ENCODE results near the gene CLRN3. TPM values are rescaled to one million over a fixed set of nuclear protein-coding genes. Genes with fewer than 3 reads are reported as not detected.

Gene CLRN3
- polyA plus RNA-seq, 2 of the 4 experiments (the other 2 are of a cell fraction), result 0.08 TPM; not detected in 1

- CTCF ChIA-PET, result interaction anchor here (0.6 to 3.2 kb wide), 6 partner anchors 10 to 143 kb away, joined by 3 to 12 read pairs (median 4); partner anchors contain the start of gene PTPRE
- Histone ChIP-seq H3K9me3 (no peaks in the 10 kb centered on the region), H3K4me1 (peaks cover 25% of the 10 kb centered on the region), H3K4me2 (no peak overlapping the region), H3K27ac (0 out of 6 replicates have a peak overlapping the region, but pooled peaks of 1 of the 2 experiments have one; percentile 27), H3K4me3 (no peak overlapping the region)
- no peak for TF ChIP-seq CHD2 (IDR thresholded peaks at IDR 0.05; ENCODE audit: low read length, partially characterized antibody)
- no peak for TF ChIP-seq JUNB (IDR thresholded peaks at IDR 0.05)
- no peak for TF ChIP-seq FOSL2 (IDR thresholded peaks at IDR 0.05)
- TF ChIP-seq FOSL2 (CRISPR knock-in tag; IDR thresholded peaks at IDR 0.05), result no peak
- TF ChIP-seq, protein P1, sequence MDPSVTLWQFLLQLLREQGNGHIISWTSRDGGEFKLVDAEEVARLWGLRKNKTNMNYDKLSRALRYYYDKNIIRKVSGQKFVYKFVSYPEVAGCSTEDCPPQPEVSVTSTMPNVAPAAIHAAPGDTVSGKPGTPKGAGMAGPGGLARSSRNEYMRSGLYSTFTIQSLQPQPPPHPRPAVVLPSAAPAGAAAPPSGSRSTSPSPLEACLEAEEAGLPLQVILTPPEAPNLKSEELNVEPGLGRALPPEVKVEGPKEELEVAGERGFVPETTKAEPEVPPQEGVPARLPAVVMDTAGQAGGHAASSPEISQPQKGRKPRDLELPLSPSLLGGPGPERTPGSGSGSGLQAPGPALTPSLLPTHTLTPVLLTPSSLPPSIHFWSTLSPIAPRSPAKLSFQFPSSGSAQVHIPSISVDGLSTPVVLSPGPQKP (IDR thresholded peaks at IDR 0.05; ENCODE audit: low read depth, low read length), result no peak
- no peak for TF ChIP-seq CEBPB (IDR thresholded peaks at IDR 0.05)
- no peak for TF ChIP-seq PHF8 (IDR thresholded peaks at IDR 0.05; ENCODE audit: borderline replicate concordance, low read depth)
- TF ChIP-seq EP300 (IDR thresholded peaks at IDR 0.05), result no peak
- no peak for TF ChIP-seq REST (IDR thresholded peaks at IDR 0.05)
- no peak for TF ChIP-seq RCOR1 (IDR thresholded peaks at IDR 0.05; ENCODE audit: low read depth, low read length)
- TF ChIP-seq HEYL (CRISPR knock-in tag; IDR thresholded peaks at IDR 0.05), result no peak
- TF ChIP-seq ZFP36 (IDR thresholded peaks at IDR 0.05; ENCODE audit: borderline replicate concordance, partially characterized antibody), result no peak
- TF ChIP-seq RNF2 (IDR thresholded peaks at IDR 0.05; ENCODE audit: borderline replicate concordance, low read depth), result no peak
- TF ChIP-seq ZNF302 (CRISPR knock-in tag; IDR thresholded peaks at IDR 0.05), result no peak
- TF ChIP-seq FOXS1 (CRISPR knock-in tag; IDR thresholded peaks at IDR 0.05), result no peak
- DNase-seq (ENCODE audit: low read depth in 1 of 2, low spot score in 1 of 2) (no peak), FAIRE-seq (no peak), ATAC-seq (no peak)
- 67% methylated on average over 5 of the region's 6 CpGs for WGBS (ENCODE audit: missing lambda C conversion rate)
- POLR2A ChIA-PET, result no interaction called here
Observed at GRCh38 chr10:127925471-127926207, 32.9 kb upstream of the CLRN3 start.

DNA sequence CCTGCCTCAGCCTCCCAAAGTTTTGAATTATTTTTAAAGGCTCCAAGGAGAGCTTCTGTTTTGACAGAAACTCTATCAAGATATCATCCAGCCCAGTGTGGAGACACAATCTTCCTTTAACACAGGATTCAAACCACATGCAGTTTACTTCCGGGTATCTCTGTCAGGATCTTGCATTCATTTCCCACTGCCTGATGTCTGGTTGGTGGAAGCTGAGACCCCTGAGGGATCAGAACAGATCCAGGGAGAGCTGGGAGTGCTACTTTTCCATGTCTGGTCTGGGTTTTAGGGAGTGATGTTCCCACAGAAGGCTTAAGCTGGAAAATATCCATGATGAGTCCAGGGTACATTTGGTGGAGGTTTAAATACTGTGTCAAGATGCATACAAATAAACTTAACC, 30.9 kb upstream of the CLRN3 start:
- Histone ChIP-seq H3K4me3 (no peak overlapping the region), H3K4me1 (peaks cover 25% of the 10 kb centered on the region), H3K4me2 (0 out of 3 replicates have a peak overlapping the region, but pooled peaks have one; percentile 46), H3K27ac (peak overlapping the region; percentile 49 to 82; a peak in 4 of 6 replicates), H3K9me3 (no peaks in the 10 kb centered on the region)
- WGBS (ENCODE audit: missing lambda C conversion rate), result 44% methylated on average over 1 of the region's 1 CpG
- ChIA-PET CTCF (interaction anchor here (1.0 to 5.3 kb wide), 4 partner anchors 17 to 92 kb away, joined by 3 to 33 read pairs (median 8); partner anchors contain the start of gene PTPRE), POLR2A (no interaction called here)
- DNase-seq (ENCODE audit: low read depth in 1 of 2, low spot score in 1 of 2) (no peak), FAIRE-seq (no peak), ATAC-seq (no peak)
- TF ChIP-seq MAFK (IDR thresholded peaks at IDR 0.05; ENCODE audit: partially characterized antibody) (no peak), FOSL2 (IDR thresholded peaks at IDR 0.05) (no peak), FOSL2 (CRISPR knock-in tag; IDR thresholded peaks at IDR 0.05) (no peak), NPAS2 (CRISPR knock-in tag; IDR thresholded peaks at IDR 0.05; ENCODE audit: borderline replicate concordance) (no peak), ZC3H11A (IDR thresholded peaks at IDR 0.05) (no peak), SREBF2 (IDR thresholded peaks at IDR 0.05) (no peak), TP53 (CRISPR knock-in tag; IDR thresholded peaks at IDR 0.05) (no peak), EHMT2 (IDR thresholded peaks at IDR 0.05; ENCODE audit: low read depth) (no peak), BHLHE40 (IDR thresholded peaks at IDR 0.05; ENCODE audit: low read depth, low read length) (no peak), RCOR1 (IDR thresholded peaks at IDR 0.05; ENCODE audit: low read depth, low read length) (no peak), SMC3 (IDR thresholded peaks at IDR 0.05) (no peak), ZNF302 (CRISPR knock-in tag; IDR thresholded peaks at IDR 0.05) (no peak), EHF (CRISPR knock-in tag; IDR thresholded peaks at IDR 0.05) (no peak), RARB (CRISPR knock-in tag; IDR thresholded peaks at IDR 0.05) (no peak), MAZ (IDR thresholded peaks at IDR 0.05; ENCODE audit: borderline replicate concordance, low read depth, low read length) (no peak), RNF2 (IDR thresholded peaks at IDR 0.05; ENCODE audit: borderline replicate concordance, low read depth) (no peak)
- TF ChIP-seq, protein P2, sequence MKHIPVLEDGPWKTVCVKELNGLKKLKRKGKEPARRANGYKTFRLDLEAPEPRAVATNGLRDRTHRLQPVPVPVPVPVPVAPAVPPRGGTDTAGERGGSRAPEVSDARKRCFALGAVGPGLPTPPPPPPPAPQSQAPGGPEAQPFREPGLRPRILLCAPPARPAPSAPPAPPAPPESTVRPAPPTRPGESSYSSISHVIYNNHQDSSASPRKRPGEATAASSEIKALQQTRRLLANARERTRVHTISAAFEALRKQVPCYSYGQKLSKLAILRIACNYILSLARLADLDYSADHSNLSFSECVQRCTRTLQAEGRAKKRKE (CRISPR knock-in tag; IDR thresholded peaks at IDR 0.05; ENCODE audit: low read depth), result no peak
- TF ChIP-seq, protein P3, sequence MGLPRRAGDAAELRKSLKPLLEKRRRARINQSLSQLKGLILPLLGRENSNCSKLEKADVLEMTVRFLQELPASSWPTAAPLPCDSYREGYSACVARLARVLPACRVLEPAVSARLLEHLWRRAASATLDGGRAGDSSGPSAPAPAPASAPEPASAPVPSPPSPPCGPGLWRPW (IDR thresholded peaks at IDR 0.05), result no peak

Data from A549 (cell line).